Hepatocyte (in vitro differentiated cells): ENCODE measurements around the gene GDI2. TPM values are rescaled to one million over a fixed set of nuclear protein-coding genes. Genes with fewer than 3 reads are reported as not detected.
"Not testable (repeated sequence)": the region's sequence is repeated elsewhere in the genome, so short reads cannot be mapped to it uniquely, and the experiment has no call there.

Experiments
- DNase-seq: peaks from one replicate; pipeline ENCODE4 v3.0.0-alpha.2; 2016; ENCODE audit warnings: low spot score
- H2AFZ ChIP-seq: fragments of 200-600 bp; sonication (generic); 2 replicates; pipeline ENCODE4 v1.6.0; 2016; ENCODE audit warnings: antibody characterized with exemption, mild to moderate bottlenecking
- H3K27ac ChIP-seq: fragments of 200-600 bp; sonication (generic); 2 replicates; pipeline ENCODE4 v1.5.1; 2016; ENCODE audit warnings: mild to moderate bottlenecking
- H3K27me3 ChIP-seq: fragments of 200-600 bp; sonication (generic); 2 replicates; pipeline ENCODE4 v1.6.1; 2016
- H3K36me3 ChIP-seq: fragments of 200-600 bp; sonication (generic); replicated peaks from 2 replicates; pipeline ENCODE4 v1.5.1; 2016; ENCODE audit warnings: low read depth; ENCODE audit not compliant: insufficient read depth
- H3K4me1 ChIP-seq: fragments of 200-600 bp; sonication (generic); 2 replicates; pipeline ENCODE4 v1.5.1; 2016; ENCODE audit warnings: mild to moderate bottlenecking, moderate library complexity; ENCODE audit not compliant: insufficient read depth
- H3K4me2 ChIP-seq: fragments of 200-600 bp; sonication (generic); 2 replicates; pipeline ENCODE4 v1.6.0; 2016
- H3K4me3 ChIP-seq: fragments of 200-600 bp; sonication (generic); 2 replicates; pipeline ENCODE4 v1.5.1; 2016; ENCODE audit warnings: mild to moderate bottlenecking
- H3K79me2 ChIP-seq: fragments of 200-600 bp; sonication (generic); 2 replicates; pipeline ENCODE4 v1.6.0; 2017; ENCODE audit warnings: mild to moderate bottlenecking
- H3K9me2 ChIP-seq: fragments of 200-600 bp; sonication (generic); replicated peaks from 2 replicates; pipeline ENCODE4 v1.6.0; 2017; ENCODE audit warnings: mild to moderate bottlenecking; ENCODE audit not compliant: insufficient read depth
- H3K9me3 ChIP-seq: fragments of 200-600 bp; sonication (generic); 2 replicates; pipeline ENCODE4 v1.5.1; 2016; ENCODE audit warnings: low read depth, mild to moderate bottlenecking
- H4K20me1 ChIP-seq: fragments of 200-600 bp; sonication (generic); 2 replicates; pipeline ENCODE4 v1.6.0; 2016; ENCODE audit warnings: mild to moderate bottlenecking; ENCODE audit not compliant: insufficient read depth, poor library complexity, severe bottlenecking
- EZH2 ChIP-seq: fragments of 200-600 bp; sonication (generic); IDR thresholded peaks from 2 replicates; pipeline ENCODE4 v1.6.1; 2016; ENCODE audit warnings: antibody characterized with exemption, mild to moderate bottlenecking, borderline replicate concordance
- EZH2phosphoT487 ChIP-seq: fragments of 200-600 bp; sonication (generic); IDR thresholded peaks from one replicate; pipeline ENCODE4 v1.6.1; 2018; ENCODE audit warnings: antibody characterized with exemption, mild to moderate bottlenecking, low read depth, moderate library complexity; ENCODE audit not compliant: unreplicated experiment, severe bottlenecking
- WGBS: methylation state at CpG from one replicate; pipeline ENCODE4 v1.1.6; 2016; ENCODE audit warnings: low lambda C conversion rate; ENCODE audit errors: missing lambda C conversion rate; 5-methylcytosine and 5-hydroxymethylcytosine counted together
- polyA plus RNA-seq: library from polyadenylated mRNA; unstranded; fragments of >200 nt; fragmentation: Nextera tagmentation; extraction: Ambion mirVana; gene quantifications from 2 replicates; pipeline ENCODE4 v1.2.1, GENCODE V29; 2016
- total RNA-seq: library from RNA; depleted of rRNA; stranded (reverse); fragments of >200 nt; gene quantifications from 2 replicates; pipeline ENCODE4 v1.2.3, GENCODE V29; 2014
- TF ChIP-seq, protein P1 (sequence below): fragments of 200-600 bp; sonication (generic); IDR thresholded peaks from 2 replicates; pipeline ENCODE4 v1.5.1; 2016; ENCODE audit warnings: antibody characterized with exemption, mild to moderate bottlenecking; ENCODE audit not compliant: poor library complexity

GDI2 gene
- total and polyA plus RNA-seq, 2 experiments from 2014 or later = 149 to 362 TPM

DNA sequence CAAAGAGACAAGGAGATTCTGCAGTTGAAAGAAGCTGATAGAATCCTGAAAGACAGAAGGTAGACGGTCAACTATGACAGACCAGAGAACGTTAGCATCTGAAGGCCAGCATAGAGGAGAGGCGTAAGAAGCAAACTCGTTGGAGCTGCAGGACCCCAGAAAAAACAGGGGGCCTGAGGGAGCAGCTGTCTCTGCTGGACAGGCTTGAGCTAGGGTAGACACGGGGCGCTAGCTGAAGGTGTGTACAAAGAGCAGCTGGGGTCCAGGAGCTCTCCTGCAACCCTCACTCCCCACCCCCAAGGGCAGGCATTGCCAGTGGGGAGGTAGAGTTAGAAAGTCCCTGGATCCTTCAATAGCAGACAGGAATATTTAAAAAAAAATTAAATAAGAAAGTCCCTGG, 14.6 kb upstream of the GDI2 start:
- no peak for DNase-seq
- H3K4me1 ChIP-seq = no peaks in the 10 kb centered on the region
- no peaks in the 10 kb centered on the region for H3K9me3 ChIP-seq
- H3K27me3 ChIP-seq = no peaks in the 10 kb centered on the region
- 79% methylated on average over 6 of the region's 6 CpGs for WGBS
- TF ChIP-seq, protein P1, sequence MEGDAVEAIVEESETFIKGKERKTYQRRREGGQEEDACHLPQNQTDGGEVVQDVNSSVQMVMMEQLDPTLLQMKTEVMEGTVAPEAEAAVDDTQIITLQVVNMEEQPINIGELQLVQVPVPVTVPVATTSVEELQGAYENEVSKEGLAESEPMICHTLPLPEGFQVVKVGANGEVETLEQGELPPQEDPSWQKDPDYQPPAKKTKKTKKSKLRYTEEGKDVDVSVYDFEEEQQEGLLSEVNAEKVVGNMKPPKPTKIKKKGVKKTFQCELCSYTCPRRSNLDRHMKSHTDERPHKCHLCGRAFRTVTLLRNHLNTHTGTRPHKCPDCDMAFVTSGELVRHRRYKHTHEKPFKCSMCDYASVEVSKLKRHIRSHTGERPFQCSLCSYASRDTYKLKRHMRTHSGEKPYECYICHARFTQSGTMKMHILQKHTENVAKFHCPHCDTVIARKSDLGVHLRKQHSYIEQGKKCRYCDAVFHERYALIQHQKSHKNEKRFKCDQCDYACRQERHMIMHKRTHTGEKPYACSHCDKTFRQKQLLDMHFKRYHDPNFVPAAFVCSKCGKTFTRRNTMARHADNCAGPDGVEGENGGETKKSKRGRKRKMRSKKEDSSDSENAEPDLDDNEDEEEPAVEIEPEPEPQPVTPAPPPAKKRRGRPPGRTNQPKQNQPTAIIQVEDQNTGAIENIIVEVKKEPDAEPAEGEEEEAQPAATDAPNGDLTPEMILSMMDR = no peak
- TF ChIP-seq EZH2 (no peak), EZH2phosphoT487 (no peak)
- H4K20me1 ChIP-seq = no peaks in the 10 kb centered on the region
- H3K79me2 ChIP-seq = no peaks in the 10 kb centered on the region
- H3K9me2 ChIP-seq = no peaks in the 10 kb centered on the region
- H3K27ac ChIP-seq = no peak overlapping the region
- no peaks in the 10 kb centered on the region for H3K36me3 ChIP-seq
- no peak overlapping the region for H2AFZ ChIP-seq
- no peak overlapping the region for H3K4me2 ChIP-seq
- no peak overlapping the region for H3K4me3 ChIP-seq

DNA sequence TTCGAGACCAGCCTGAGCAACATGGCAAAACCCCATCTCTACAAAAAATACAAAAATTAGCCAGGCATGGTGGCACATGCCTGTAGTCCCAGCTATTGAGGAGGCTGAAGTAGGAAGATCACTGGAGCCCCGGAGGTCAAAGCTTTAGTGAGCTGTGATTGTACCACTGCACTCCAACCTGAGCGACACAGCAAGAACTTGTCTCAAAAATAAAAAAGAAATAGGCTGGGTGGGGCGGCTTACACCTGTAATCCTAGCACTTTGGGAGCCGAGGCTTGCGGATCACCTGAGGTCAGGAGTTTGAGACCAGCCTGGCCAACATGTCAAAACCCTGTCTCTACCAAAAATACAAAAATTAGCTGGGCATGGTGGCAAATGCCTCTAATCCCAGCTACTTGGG, 13.3 kb upstream of the GDI2 start:
- not testable (repeated sequence) for H3K4me1 ChIP-seq, H3K27me3 ChIP-seq, H3K36me3 ChIP-seq, H3K4me2 ChIP-seq, H2AFZ ChIP-seq, H3K4me3 ChIP-seq, H3K27ac ChIP-seq, DNase-seq, H3K9me3 ChIP-seq, H4K20me1 ChIP-seq, H3K79me2 ChIP-seq, H3K9me2 ChIP-seq
- WGBS = 96% methylated on average over 6 of the region's 6 CpGs

DNA sequence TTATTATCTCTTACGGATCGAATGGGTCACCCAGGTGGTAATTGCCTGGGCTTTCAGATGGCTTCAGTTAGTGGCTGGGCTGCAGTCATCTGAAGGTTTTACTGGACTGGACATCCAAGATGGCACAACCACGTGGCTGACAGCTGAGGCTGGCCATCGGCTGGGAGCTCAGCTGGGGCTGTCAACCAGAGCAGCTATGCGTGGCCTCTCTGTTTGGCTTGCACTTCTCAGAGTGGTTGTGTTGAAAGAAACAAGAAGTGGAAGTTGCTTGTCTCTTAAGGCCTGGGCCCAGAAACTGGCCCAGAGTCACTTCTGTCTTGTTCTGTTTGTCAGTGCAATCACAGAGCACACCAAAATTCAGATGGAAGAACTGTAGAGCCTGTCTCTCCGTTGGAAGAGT, 5.7 kb upstream of the GDI2 start:
- Histone ChIP-seq H3K27ac (no peak overlapping the region), H3K9me3 (no peaks in the 10 kb centered on the region), H3K27me3 (no peaks in the 10 kb centered on the region), H3K9me2 (no peaks in the 10 kb centered on the region), H3K79me2 (peaks cover 8% of the 10 kb centered on the region), H3K36me3 (no peaks in the 10 kb centered on the region), H3K4me1 (peaks cover 10% of the 10 kb centered on the region), H3K4me2 (no peak overlapping the region), H3K4me3 (no peak overlapping the region), H4K20me1 (no peaks in the 10 kb centered on the region), H2AFZ (no peak overlapping the region)
- no peak for DNase-seq
- TF ChIP-seq EZH2 (no peak), EZH2phosphoT487 (no peak)
- TF ChIP-seq, protein P1 = no peak
- 94% methylated on average over 6 of the region's 6 CpGs for WGBS

DNA sequence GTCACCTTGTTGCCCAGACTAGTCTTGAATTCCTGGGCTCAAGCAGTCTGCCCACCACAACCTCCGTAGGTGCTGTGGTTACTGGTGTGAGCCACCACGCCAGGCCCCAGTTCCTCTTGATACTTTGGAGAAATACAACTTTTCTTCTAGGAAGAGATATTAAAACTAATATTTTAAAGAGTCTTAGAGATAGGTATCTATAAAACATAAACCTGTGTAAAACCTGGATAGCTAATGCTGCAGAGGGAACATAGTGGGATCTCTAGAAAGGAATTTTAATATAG, 4.8 kb upstream of the GDI2 start:
- DNase-seq = no peak
- no peak overlapping the region for H2AFZ ChIP-seq
- H3K27ac ChIP-seq = no peak overlapping the region
- WGBS = 93% methylated on average over 2 of the region's 2 CpGs
- H3K4me2 ChIP-seq = no peak overlapping the region
- H3K9me2 ChIP-seq = no peaks in the 10 kb centered on the region
- TF ChIP-seq, protein P1 = no peak
- TF ChIP-seq EZH2 (no peak), EZH2phosphoT487 (no peak)
- no peaks in the 10 kb centered on the region for H3K9me3 ChIP-seq
- H3K27me3 ChIP-seq = no peaks in the 10 kb centered on the region
- H3K4me1 ChIP-seq = peaks cover 10% of the 10 kb centered on the region
- peaks cover 9% of the 10 kb centered on the region for H3K79me2 ChIP-seq
- H3K4me3 ChIP-seq = no peak overlapping the region
- no peaks in the 10 kb centered on the region for H4K20me1 ChIP-seq
- H3K36me3 ChIP-seq = no peaks in the 10 kb centered on the region
